Measurements from ENCODE around the gene BABAM2.

BABAM2 gene

DNA sequence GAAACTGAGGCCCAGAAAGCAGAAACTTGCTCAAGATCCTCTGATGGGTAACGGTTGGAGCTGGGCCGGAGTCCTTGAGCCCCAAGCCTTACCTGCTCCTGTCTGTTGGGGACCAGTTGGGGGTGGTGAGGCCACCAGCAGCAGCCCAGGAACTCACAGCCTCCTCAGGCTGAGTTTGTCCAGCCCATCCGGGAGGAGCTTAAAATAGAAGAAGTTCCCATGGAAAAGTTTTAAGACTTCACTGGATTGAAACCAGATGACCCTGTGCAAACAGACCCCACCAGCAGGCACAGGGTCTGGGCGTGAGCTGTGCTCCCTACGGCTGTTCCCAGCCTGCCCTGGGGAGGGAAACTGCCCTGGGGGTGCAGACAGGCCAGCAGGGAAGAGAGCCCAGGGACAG lies 461.6 kb downstream of the BABAM2 start:
- DNase-seq = no peak

DNA sequence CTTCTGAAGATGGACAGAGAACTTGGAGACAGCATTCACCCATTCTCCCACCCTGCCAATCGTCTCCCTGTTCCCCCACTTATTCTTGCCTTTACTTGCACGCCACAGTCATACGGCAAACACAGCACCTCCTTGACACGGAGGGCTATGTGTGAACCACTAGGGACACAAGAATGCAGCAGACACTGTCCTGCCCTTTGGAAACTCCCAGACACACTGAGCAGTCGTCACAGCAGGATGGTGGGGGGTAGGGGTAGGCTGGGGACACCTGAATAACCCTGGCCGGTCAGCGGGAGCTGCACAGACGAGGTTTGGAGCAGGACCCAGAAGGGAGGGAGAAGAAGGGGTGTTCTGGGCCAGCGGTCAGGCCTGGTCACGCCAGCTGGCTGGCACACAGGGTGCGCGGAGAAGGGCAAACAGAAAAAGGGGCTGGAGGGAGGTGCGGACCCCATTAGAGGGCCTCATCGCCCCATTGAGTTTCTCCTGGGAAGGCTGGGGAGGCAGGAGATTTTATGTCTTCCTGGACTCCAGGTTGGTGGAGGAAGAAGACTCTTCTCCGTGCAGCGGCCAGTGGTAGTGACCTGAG lies 462.2 kb downstream of the BABAM2 start:
- DNase-seq = no peak

DNA sequence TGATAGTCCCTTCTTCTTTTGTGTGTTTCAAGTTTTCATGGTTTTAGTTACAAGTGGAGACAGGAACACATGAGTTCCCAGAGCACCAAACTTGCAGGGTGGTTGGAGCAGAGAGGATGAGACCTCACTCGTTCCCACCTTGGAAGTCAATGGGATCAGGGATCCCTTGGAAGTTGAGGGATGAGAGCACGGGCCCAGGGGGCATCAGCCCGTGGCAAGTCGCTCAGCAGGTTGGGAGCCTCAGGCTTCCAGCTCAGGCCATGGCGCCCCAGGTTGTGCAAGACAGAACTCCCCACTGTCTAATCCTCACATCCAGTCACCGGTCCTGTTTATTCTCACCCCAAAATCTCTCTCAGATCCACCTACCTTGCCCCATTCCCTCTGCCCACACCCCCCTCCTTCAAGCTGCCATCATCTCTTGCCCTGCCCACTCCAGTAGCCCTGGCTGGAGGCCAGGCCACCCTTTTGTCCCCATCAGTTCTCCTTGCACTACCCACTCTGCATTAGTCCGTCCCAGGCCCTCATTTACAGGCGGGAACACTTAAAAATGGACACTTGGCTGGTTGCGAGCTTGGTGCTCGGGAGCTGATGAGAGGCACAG lies 464.5 kb downstream of the BABAM2 start:
- DNase-seq = no peak

DNA sequence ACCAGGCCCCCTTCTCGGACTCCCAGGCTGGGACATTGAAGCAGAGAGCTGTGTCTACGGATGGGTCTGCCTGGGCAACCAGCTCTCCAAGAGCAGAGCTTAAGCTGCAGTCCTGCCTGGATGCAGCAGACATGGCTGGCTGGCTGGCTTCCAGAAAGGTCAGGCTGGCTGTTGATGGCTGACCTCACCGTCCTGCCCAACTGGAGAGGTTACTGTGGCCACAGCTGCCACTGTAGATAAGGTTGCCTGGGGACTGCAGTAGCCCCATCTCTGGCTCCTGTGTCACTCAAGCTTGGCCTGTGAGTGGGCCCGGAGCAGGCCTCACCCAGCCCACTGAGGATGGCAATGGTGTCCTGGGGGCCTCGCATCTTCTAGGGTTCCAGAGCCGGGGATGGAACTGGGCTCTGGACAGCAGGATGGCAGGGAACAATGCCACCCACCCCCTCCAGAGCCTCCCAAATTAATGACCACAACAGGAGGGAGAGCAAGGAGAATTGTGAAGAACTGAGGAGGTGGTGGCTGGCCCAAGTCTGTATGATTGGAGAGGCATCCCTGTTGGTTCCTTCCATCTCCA lies 465.1 kb downstream of the BABAM2 start:
- peak; percentile 98 for DNase-seq

DNA sequence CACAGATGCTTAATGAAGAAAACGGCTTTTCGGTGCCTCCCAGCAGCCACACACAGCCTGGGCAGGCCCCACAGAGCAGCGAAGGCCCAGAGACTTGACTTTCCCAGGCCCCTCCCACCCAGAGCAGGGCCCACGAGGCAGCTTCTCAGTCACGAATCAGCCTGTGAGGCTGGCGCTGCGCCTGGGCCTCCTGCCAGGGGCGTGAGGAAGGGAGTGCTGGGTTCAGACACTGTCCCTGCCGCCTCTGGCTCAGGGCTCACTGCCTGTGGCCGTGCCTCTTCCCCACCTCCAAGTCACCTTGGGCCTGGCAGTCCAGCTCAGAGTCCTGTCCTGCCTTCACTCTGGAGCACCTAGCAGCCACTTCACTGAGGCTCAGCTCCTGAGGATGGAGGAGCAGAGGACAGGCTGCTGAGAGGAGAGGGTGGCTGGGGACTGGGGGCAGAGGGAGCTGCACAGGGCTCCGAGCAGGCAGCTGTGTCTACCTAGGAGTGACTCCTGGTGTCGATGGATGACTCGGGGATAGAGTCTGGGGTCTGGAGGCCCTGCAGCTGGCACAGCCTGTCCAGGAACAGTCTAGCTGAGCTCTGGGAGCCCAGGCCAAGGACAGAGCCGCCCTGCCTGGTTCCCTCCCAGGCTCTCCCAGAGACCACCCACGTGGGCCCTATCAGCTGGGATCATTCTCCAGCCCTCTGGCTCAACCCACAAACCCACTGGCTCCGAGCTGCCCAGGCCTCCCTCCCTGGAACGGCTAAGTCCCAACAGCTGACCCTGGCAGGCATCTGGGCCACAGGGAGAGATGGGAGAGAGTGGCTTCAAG lies 465.8 kb downstream of the BABAM2 start:
- DNase-seq = peak; percentile 97

DNA sequence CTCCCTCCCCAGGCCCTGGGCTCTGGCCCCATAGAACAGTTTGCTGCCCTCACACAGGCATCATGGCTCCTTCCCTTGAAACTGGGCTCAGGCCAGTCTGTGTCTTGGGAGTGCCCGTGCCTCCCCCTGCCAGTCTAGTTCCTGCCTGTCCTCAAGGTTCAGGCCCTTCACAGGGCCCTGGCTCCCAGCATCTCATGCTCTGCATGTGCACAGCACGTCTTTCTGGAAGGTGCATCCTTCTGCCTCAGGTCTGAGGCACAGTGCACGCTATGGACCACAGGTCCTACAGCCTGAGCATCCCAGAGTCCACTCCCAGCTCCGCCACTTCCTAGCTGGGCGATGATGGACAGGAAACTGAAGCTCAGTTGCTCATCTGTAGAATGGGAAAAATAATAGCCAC lies 466.5 kb downstream of the BABAM2 start:
- no peak for DNase-seq

DNA sequence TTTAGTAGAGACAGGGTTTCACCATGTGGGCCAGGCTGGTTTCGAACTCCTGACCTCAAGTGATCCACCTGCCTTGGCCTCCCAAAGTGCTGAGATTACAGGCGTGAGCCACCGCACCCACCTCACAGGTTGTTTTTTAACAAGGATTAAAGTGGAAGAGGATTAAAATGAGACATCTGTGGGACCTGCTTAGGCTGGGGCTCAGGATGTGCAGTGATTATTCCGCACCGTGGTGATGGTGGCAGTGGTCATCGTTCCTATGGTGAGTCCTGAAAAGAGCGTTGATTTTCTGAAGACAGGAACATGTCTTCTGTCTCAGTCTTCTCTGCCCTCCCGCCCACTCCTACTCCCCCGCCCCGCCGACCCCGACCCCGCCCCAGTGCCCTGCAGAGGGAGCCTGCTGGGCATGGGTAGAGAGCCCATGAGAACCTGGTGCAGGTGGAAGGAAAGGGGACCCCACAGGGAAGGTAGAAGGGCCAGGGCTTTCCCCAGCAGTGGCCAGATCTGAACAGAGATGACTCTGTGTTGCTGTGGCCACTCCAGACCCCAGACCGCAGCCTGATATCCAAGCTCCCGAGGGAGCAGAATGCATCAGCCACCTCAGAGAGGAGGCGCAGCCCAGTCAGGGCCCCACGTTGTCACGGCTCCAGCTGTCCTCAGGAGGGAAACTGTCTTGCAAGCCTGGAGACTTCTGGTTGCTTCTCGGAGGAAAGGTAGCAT lies 467.6 kb downstream of the BABAM2 start:
- peak; percentile 41 for DNase-seq

DNA sequence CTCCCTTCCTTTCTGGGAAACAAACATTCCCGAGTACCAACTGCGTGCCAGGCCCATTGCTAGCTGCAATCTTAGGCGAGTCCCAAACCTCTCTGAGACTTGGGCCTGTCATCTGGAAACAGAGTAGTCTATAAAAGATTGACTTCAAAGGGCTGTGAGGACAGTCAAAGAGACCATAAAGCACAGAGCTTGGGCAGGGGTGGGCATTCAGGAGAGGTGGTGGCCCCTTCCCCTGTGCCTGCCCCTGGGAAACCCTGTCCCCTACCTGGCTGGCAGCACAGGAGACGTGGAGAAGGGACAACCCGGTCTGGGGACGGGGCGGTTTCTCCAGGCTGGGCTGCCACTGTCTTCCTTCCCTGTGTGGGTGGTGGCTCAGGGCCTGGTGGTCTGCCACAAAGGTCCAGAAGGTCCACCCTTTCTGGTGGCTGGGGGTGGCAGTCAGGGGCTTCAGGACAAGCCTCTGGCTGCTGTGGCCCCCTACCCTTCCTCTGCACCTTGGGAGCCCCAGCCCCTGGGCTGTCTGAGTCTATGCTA lies 468.2 kb downstream of the BABAM2 start:
- DNase-seq = no peak

DNA sequence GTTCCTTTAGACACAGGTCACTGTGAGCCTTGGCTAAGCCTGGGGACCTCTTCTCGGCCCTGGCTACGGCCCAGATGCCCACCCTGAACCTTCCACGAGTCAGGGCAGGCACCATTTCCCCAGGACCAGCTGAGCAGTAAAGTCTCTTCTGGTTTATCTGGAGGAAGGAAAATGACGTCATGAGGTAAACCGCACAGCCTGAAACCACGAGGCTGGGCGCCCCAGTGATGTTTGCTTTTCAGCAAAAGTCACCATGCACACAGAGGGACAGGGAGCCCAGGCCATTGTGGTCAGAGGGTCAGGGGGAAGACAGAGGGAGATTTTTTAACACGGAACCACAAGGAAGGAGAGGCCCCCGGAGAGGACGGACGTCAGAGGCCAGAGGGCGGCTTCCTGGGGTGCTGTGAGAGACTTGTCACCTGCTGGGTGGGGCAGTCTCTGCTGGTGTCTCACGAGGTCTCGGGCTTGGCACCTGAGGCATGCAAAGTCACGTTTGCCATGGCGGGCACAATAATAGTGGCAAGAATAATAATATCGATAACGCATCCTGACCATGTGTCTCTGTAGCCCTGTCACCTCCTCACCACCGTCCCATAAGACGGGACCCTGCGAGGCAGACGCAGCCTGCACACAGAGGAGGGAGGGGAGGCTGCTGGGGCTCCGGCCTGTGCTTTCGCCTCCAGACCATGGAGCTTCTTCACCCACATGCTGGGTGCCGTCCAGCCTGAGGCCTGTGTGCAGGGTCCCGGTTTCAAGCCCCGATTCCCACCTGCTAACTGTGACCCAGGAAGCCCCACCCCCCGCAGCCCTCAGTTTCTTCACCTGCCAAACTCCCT lies 468.9 kb downstream of the BABAM2 start:
- DNase-seq = peak; percentile 96

DNA sequence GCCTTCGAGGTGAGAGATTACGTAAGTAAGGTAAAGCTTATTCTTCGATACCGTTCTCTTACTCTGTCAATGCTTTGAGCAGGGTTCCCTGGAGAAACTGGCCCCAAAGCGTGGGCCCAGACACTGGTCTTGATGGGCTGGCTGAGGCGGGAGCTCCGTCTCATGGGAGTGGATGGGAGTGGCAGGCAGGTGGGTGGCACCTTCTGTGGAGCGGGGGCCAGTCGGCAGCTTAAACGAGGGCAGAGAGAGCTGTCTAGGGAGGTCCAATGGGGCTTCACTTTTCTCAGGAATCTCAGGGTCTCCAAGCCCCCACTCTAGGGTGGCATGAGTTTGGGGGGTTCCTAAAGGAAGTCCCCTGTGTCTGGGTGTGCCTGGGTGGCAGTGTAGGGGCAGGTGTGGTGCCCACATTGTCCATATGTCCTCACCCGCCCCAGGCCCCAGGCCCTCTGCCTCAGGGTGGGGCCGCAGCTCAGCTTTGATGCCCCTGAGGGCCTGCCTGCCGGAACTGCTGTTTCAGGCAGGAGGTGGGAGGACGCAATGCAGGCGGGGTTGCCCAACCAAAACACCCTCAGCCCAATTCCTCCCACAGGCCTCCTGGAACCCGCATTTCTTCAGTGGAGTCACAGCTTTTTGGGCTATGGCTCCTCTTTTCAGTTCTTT lies 469.7 kb downstream of the BABAM2 start:
- peak; percentile 52 for DNase-seq

DNA sequence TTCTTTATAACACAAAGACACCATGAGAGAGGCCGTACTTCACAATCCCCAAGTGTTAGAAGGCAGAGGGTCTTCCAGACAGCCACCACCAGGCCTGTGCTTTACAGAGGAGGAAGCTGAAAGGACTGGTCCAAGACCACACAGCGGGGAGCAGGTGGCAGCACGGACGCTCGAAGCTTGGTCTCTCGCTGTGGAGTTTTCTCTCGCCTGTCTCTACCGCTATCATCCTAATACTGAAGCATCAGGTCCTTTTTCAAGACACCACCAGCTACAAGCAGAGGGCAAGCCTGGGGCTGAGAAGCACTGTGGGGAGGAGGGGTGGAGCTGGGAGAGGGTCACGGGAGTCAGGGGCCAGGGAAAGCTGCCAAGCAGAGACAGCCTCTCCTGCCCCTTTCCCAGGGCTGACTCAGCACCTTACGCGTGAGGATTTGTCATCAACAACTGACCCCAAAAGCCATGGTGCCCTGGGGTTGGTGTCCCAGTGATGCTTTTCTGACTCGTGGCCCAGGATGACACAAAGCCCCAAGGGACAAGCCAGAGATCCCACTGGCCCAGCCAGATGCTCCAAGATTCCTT lies 470.3 kb downstream of the BABAM2 start:
- DNase-seq = peak; percentile 41

DNA sequence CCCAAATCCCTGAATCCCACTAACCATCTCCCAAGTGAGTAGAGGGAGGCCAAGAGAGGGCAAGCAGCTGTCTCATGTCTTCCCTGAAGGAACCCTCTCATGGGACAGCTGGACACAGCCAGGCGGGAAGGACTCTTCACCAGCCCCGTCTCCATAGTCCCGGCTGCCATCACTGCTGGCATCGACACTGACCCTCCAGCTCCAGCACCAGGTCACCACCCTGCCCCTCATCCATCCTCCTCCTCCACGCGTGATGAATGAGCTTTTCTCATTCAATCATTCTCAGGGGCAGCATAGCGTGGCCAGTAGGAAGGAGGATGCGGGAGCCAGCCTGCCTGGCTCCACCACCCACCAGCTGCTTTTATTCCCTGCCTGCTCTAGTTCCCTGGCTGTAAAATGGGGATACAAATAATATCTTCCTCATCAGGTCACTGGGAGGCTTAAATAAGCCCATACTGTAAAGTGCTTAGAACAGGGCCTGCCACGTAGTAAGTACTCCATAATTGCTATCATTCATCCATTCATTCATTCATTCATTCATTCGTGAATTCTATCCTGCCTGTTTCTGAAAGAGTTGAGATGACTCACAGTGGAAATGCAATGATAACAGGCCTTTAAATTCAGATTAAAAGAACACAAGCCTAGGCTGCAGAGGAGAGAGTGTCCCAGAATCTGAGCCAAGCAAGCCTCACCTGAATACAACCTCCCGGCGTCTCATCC lies 471.6 kb downstream of the BABAM2 start:
- DNase-seq = no peak

DNA sequence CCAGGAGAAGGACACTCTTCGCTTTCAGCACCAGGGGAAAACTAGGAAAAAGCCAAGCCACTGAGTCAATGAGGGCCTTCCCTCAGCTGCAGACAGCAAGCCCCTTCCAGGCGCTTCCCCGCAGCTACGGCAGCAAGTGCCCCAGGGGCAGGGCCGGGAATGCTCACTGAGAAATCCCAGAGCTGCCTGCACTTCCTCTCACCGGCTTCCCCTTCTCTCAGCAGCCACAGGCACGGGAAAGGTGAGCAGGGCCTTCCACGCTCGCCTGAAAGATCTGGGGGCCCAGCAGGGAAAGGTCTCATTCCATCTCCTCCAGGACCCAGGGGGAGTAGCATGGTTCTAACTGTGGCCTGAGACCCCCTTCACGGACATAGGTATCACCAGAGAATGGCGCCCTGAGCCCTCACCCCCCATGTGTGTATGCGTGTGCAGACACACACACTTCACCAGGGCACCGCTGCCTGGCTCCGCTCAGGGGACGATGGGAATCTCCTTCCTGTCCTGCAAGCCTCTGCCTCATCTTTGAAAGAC lies 472.5 kb downstream of the BABAM2 start:
- DNase-seq = no peak

DNA sequence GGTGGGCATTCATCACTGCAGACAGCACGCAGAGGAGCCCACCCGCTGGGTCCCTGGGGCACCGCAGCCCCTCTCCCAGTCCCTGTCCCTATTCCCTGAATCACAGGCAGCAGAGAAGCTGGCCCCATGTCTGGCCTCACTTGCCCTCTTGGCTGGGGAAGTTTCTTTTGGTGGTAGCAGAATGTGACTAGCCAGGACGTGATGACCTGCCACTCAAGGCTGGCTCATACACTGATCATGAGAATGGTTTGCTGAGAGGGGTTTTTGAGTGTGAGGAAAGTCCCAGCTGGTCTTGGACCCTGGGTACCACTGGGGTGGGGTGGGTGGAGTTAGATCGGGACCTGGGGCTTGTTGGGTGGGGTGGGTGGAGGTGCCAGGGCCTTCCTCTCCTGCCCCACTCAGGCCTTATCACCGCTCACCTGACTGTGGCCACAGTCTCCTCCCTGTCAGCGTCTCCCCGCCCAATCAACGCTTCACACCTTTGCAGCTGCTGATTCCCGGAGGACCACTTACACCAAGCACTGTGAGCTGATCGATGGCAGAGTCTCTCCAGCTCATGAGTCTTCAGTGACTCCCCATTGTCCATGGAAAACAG lies 473.3 kb downstream of the BABAM2 start:
- DNase-seq = no peak

DNA sequence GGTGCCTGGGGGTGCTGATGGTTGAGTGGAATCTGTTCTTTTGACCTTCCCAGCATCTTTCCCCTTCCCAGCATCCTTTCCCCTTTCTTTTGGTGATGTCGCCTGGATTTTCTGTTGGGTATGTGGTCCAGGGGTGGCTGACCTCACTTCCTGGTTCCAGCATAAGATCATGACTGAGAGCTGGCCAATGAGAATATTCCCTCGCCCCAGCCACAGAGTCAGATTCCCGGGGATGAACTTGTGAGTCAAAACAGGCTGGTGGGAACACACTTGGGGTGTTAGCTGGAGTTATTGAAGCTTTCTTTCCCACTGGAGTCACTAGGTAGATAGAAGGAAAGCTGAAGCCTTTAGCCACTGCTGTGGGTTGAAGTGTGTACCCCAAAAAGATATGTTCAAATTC lies 474.1 kb downstream of the BABAM2 start:
- DNase-seq = no peak

DNA sequence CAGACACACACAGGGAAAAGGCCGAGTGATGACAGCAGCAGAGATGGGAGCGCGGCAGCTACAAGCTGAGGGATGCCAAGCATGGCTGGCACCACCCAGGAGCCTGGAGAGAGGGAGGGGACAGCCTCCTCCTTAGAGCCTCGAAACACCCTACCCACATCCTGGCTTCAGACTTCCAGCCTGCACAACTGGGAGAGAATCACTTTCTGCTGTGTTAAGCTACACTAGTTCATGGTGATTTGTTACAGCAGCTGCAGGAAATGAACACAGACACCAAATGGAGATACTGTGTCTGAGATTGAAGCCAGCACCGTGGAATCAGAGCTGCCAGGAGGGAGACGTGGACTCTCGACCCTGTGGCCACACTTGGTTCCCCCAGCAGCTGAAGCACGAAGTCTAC lies 474.6 kb downstream of the BABAM2 start:
- no peak for DNase-seq

DNA sequence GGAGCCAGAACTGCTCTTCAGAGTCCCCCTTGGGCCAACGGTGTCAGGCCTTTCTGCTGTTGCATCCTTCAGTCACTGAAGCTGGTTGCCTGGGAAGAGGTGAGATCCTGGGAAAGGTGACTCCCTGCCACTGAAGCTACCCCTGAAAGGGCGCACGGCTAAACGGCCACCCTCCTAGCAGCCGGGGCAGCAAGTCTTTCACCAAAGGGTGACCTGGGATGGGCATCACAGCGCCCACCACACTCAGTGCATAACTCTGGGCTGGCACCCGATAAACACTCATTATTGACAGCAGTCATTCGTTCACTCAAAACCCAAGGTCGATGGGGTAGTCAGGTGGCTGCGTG lies 475.6 kb downstream of the BABAM2 start:
- no peak for DNase-seq

DNA sequence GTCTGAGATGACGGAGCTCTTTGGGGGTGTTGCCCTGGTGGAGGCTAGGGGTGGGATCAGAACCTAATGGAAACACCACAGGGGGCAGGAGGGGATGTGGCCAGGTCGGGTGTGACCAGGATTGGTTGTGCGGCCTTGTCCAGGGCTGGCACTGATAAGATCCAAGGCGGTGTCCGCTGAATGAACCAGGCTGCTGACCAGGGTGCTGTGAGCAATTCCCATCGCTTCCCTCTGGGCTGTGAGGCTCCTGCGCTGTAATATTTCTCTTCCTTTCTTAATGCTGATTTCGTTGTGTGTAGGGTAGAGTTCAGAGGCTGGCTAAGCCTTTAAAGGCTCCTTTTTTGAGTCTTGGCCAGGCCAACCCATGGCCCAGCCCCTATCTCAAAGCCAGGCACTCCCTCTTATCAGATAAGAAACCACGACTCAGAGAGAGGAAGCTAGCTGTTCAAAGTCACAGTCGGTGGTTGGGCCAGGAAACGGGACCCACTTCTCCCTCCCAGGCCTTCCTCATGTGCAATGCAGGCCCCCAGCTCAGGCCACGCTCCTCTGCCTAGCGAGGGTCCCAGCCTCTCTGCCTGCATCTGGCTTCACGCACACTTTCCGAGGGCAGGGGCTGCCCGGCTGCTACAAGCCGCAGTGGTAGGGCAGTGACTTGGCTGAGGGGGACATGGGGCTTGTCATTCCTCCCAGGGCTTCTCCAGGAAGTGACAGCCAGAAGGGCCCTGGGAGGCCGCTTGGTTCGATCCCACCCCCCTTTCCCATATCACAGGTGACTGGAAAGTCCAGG lies 476.2 kb downstream of the BABAM2 start:
- DNase-seq = peak; percentile 99
